Lower leg skin (tissue), 3 donors: ENCODE results near the gene FLYWCH1.

Experiments
- CTCF ChIP-seq, 3 donors: fragments of 450-650 bp; IDR thresholded peaks; one replicate each; pipeline ENCODE4 v1.5.1; 2016; ENCODE audit warnings: antibody characterized with exemption in 3 of 3, mild to moderate bottlenecking in 3 of 3, moderate library complexity in 2 of 3
- POLR2A ChIP-seq, 2 donors: fragments of 450-650 bp; IDR thresholded peaks; one replicate each; pipeline ENCODE4 v1.6.1; 2016 to 2017; ENCODE audit warnings: antibody characterized with exemption in 2 of 2, mild to moderate bottlenecking in 1 of 2, moderate library complexity in 1 of 2

- TF ChIP-seq CTCF (IDR thresholded peaks at IDR 0.05) = no peak
- TF ChIP-seq POLR2A (IDR thresholded peaks at IDR 0.05) = no peak
These were observed 79.2 kb downstream of the FLYWCH1 start for GRCh38 chr16:2990891-2991290.
